HG03159 (cell line): Measurements from ENCODE around the gene TBC1D20.
"Not testable (repeated sequence)": the region's sequence is repeated elsewhere in the genome, so short reads cannot be mapped to it uniquely, and the experiment has no call there.

Experiments
- ATAC-seq: cut with Tn5 transposase; IDR thresholded peaks from one replicate; pipeline ENCODE4 v1.9.1; 2021; ENCODE audit warnings: mild to moderate bottlenecking, moderate library complexity; ENCODE audit not compliant: unreplicated experiment

The TBC1D20 gene

GRCh38 chr20:462199-462991 lies at the start of gene TBC1D20:
Gene TBC1D20 (minus strand): TSS chr20:462533. CDS start chr20:462405, 128 bp downstream.
- ATAC-seq, result peak; percentile 93

- ATAC-seq, result not testable (repeated sequence)
Measured at GRCh38 chr20:510328-511057, 48.2 kb upstream of the TBC1D20 start.

GRCh38 chr20:508364-508787 lies 46.0 kb upstream of the TBC1D20 start:
- not testable (repeated sequence) for ATAC-seq

- no peak for ATAC-seq
Measured at GRCh38 chr20:507761-508332, 45.5 kb upstream of the TBC1D20 start.

- ATAC-seq, result no peak
Measured at GRCh38 chr20:507006-507758, 44.8 kb upstream of the TBC1D20 start.

- ATAC-seq, result no peak
Measured at GRCh38 chr20:504632-505075, 42.3 kb upstream of the TBC1D20 start.

- no peak for ATAC-seq
Measured at GRCh38 chr20:503048-503737, 40.9 kb upstream of the TBC1D20 start.

- no peak for ATAC-seq
Measured at GRCh38 chr20:497979-498378, 35.6 kb upstream of the TBC1D20 start.

- no peak for ATAC-seq
Measured at GRCh38 chr20:496126-496696, 33.9 kb upstream of the TBC1D20 start.

GRCh38 chr20:492159-492558 lies 29.8 kb upstream of the TBC1D20 start:
- ATAC-seq, result no peak

- ATAC-seq, result no peak
Measured at GRCh38 chr20:487655-488054, 25.3 kb upstream of the TBC1D20 start.

GRCh38 chr20:483815-484644 lies 21.7 kb upstream of the TBC1D20 start:
- ATAC-seq, result no peak

GRCh38 chr20:481167-481566 lies 18.8 kb upstream of the TBC1D20 start:
- ATAC-seq, result no peak

GRCh38 chr20:480044-480443 lies 17.7 kb upstream of the TBC1D20 start:
- ATAC-seq, result no peak

- no peak for ATAC-seq
Measured at GRCh38 chr20:479487-479886, 17.2 kb upstream of the TBC1D20 start.

GRCh38 chr20:478949-479429 lies 16.7 kb upstream of the TBC1D20 start:
- ATAC-seq, result no peak

GRCh38 chr20:478010-478948 lies 15.9 kb upstream of the TBC1D20 start:
- ATAC-seq, result no peak
